ENCODE results near the gene FAT1.

Gene FAT1

DNA sequence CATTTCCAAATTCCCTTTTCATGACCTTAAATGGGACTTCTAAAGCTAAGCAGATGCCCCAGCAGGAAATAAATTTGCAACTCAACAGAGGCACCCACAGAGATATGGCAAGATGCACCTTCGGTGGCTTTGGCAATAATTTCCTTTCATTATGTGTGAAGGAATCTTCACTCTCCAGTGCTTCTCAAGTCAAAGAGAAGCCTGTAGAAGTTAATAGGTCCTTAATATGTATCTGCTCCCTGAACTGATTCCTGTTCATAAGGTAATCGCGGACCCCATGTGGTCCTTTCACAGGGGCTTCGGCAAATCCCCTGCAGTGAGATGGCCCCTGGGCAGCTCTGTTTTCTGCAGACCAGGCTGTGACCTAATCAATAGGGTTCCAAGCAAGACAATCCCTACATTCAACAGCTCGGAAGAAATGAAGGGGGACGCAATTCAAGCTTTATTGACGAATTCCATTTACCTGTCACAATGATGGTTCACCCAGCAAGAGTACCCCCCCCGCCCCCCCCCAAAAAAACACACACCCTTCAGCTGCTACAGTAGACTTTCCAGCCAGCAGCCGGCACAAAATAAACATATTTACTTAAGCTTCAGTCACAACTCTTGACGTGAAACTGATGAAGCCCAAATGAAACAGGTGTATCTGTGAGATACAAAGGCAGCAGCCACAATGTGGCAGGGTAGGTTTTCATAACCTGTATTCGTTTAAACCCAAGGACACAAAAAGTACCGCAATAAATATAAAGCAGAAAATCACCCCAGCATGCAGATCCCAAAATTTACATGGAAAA, 35.3 kb downstream of the FAT1 start:
- H3K9ac ChIP-seq = no peak overlapping the region
- no peak overlapping the region for H3K27ac ChIP-seq

DNA sequence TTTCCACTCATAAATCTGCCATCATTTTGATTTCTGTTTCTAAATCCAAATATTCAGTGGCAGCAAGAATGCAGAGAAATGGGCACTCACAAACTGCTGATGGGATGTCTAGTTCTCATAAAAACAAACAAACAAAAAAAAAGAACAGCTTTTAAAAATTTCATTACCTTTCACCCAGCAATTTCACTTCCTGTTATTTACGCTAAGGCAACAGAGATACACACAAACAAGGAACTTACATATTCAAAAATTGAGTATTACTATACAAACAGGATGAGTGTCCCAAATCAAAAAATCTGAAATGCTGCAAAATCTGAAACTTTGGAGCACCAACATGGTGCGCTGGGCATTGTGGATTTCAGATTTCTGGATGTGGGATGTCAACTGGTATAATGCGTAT, 36.4 kb downstream of the FAT1 start:
- no peaks in the 10 kb centered on the region for H3K27me3 ChIP-seq (ENCODE audit: control insufficient read depth, insufficient read depth, low read length)
- no peaks in the 10 kb centered on the region for H3K79me2 ChIP-seq
- H3K27ac ChIP-seq = no peak overlapping the region
- H3K4me3 ChIP-seq (ENCODE audit: low read depth, low read length) = no peak overlapping the region
- no peaks in the 10 kb centered on the region for H3K36me3 ChIP-seq (ENCODE audit: control insufficient read depth, insufficient read depth, low read length)
- H3K4me2 ChIP-seq (ENCODE audit: low read length) = no peak overlapping the region
- no peak overlapping the region for H3K9ac ChIP-seq
- TF ChIP-seq, protein P1, sequence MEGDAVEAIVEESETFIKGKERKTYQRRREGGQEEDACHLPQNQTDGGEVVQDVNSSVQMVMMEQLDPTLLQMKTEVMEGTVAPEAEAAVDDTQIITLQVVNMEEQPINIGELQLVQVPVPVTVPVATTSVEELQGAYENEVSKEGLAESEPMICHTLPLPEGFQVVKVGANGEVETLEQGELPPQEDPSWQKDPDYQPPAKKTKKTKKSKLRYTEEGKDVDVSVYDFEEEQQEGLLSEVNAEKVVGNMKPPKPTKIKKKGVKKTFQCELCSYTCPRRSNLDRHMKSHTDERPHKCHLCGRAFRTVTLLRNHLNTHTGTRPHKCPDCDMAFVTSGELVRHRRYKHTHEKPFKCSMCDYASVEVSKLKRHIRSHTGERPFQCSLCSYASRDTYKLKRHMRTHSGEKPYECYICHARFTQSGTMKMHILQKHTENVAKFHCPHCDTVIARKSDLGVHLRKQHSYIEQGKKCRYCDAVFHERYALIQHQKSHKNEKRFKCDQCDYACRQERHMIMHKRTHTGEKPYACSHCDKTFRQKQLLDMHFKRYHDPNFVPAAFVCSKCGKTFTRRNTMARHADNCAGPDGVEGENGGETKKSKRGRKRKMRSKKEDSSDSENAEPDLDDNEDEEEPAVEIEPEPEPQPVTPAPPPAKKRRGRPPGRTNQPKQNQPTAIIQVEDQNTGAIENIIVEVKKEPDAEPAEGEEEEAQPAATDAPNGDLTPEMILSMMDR (IDR thresholded peaks at IDR 0.05) = no peak
- no peak overlapping the region for H2AFZ ChIP-seq
- H3K9me3 ChIP-seq (ENCODE audit: control insufficient read depth, low read length) = no peaks in the 10 kb centered on the region
- no peaks in the 10 kb centered on the region for H3K4me1 ChIP-seq

More for the DNA sequence above, 35.3 kb downstream of the FAT1 start:
- no peaks in the 10 kb centered on the region for H3K27me3 ChIP-seq (ENCODE audit: control insufficient read depth, insufficient read depth, low read length)
- H3K4me2 ChIP-seq (ENCODE audit: low read length) = no peak overlapping the region
- no peak overlapping the region for H2AFZ ChIP-seq
- H3K36me3 ChIP-seq (ENCODE audit: control insufficient read depth, insufficient read depth, low read length) = no peaks in the 10 kb centered on the region
- H3K4me3 ChIP-seq (ENCODE audit: low read depth, low read length) = no peak overlapping the region
- no peaks in the 10 kb centered on the region for H3K9me3 ChIP-seq (ENCODE audit: control insufficient read depth, low read length)
- TF ChIP-seq, protein P1 (IDR thresholded peaks at IDR 0.05) = no peak
- no peaks in the 10 kb centered on the region for H3K79me2 ChIP-seq
- no peaks in the 10 kb centered on the region for H3K4me1 ChIP-seq

DNA sequence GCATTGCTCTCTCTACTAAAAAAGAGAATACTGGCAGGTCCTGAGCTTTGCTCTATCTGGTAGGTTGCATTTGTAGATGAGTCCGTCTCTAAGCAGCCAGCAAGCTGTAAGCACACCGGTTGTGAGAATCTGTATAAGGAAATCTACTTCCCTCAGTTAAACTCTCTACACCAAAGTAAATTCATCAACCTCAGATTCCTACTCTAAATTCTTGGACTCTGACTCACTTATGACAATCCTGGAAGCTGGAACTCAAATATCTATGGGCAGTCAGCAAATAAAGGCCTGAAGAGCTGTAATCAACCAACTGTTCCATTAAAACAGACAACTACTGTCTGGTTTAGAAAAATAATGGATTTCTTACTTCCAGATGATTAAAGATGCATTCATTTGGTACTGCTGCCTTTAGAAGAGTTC, 37.9 kb downstream of the FAT1 start:
- Histone ChIP-seq H3K4me1 (no peaks in the 10 kb centered on the region), H3K9me3 (ENCODE audit: control insufficient read depth, low read length) (no peaks in the 10 kb centered on the region), H3K9ac (no peak overlapping the region), H3K36me3 (ENCODE audit: control insufficient read depth, insufficient read depth, low read length) (no peaks in the 10 kb centered on the region), H3K4me3 (ENCODE audit: low read depth, low read length) (no peak overlapping the region), H3K79me2 (no peaks in the 10 kb centered on the region), H2AFZ (no peak overlapping the region), H3K4me2 (ENCODE audit: low read length) (no peak overlapping the region), H3K27me3 (ENCODE audit: control insufficient read depth, insufficient read depth, low read length) (no peaks in the 10 kb centered on the region), H3K27ac (no peak overlapping the region)
- TF ChIP-seq, protein P1 (IDR thresholded peaks at IDR 0.05) = no peak

DNA sequence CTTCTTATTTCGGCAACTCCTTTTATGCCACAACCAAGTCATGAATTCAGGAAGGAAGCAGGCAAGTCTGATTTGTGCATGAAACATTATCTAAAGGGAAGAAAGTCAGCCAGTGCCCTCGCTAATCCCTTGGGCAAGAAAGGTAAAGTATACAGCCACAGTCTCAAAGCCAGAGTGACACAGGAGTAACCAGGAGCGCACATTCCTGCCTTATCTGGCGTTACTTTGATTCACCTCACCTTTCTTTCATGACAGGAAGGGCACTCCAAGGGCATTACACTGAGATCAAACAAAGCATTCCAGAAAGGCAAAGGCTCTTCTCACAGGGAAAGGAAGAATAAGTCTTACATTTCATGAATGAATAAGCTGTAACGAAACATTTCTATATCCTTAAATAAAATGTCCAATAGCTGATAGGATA, 38.8 kb downstream of the FAT1 start:
- Histone ChIP-seq H3K36me3 (ENCODE audit: control insufficient read depth, insufficient read depth, low read length) (no peaks in the 10 kb centered on the region), H3K4me3 (ENCODE audit: low read depth, low read length) (no peak overlapping the region), H3K4me2 (ENCODE audit: low read length) (no peak overlapping the region), H2AFZ (no peak overlapping the region), H3K79me2 (no peaks in the 10 kb centered on the region), H3K9ac (no peak overlapping the region), H3K4me1 (no peaks in the 10 kb centered on the region), H3K27ac (no peak overlapping the region), H3K27me3 (ENCODE audit: control insufficient read depth, insufficient read depth, low read length) (no peaks in the 10 kb centered on the region), H3K9me3 (ENCODE audit: control insufficient read depth, low read length) (no peaks in the 10 kb centered on the region)
- TF ChIP-seq, protein P1 (IDR thresholded peaks at IDR 0.05) = no peak

DNA sequence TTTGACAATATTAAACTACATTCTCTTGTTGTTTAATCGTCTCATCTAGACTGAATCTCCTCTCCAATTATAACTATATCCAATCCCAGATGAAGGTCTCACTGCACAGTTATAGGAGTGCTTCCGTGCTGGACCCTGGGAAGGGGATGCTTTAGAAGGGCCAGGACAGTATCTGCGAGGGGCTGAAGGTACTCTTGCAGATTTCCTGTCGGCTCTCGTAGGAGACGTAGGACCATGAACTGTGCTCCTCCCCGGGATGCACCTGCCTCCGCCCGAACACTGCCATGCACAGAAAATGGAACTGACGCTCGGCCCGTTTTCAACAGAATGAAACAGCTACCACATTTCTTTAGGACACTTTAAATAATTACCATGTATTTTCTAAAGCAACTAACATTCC, 39.4 kb downstream of the FAT1 start:
- H3K9ac ChIP-seq = no peak overlapping the region
- H3K79me2 ChIP-seq = no peaks in the 10 kb centered on the region
- no peaks in the 10 kb centered on the region for H3K27me3 ChIP-seq (ENCODE audit: control insufficient read depth, insufficient read depth, low read length)
- H2AFZ ChIP-seq = no peak overlapping the region
- H3K4me2 ChIP-seq (ENCODE audit: low read length) = no peak overlapping the region
- no peaks in the 10 kb centered on the region for H3K4me1 ChIP-seq
- H3K9me3 ChIP-seq (ENCODE audit: control insufficient read depth, low read length) = no peaks in the 10 kb centered on the region
- no peak overlapping the region for H3K27ac ChIP-seq
- no peak overlapping the region for H3K4me3 ChIP-seq (ENCODE audit: low read depth, low read length)
- TF ChIP-seq, protein P1 (IDR thresholded peaks at IDR 0.05) = no peak
- no peaks in the 10 kb centered on the region for H3K36me3 ChIP-seq (ENCODE audit: control insufficient read depth, insufficient read depth, low read length)

All from parathyroid adenoma (tissue), 2 donors.